Gastroesophageal sphincter (tissue), 3 donors: ENCODE results near the gene FBXL19.

Source experiments
- CTCF ChIP-seq, 4 experiments: fragments of 200-600 bp in 2 of 4; fragments of 450-650 bp in 2 of 4; sonication (generic) in 1 of 4; IDR thresholded peaks; one replicate each; pipeline ENCODE4 v1.5.1; 2017 to 2019; ENCODE audit warnings: antibody characterized with exemption in 4 of 4, mild to moderate bottlenecking in 2 of 4, moderate library complexity in 2 of 4
- EP300 ChIP-seq: sonication (generic); formaldehyde crosslinking; IDR thresholded peaks from one replicate; pipeline ENCODE4 v1.6.1; 2017; ENCODE audit warnings: antibody characterized with exemption, mild to moderate bottlenecking
- POLR2A ChIP-seq, 2 donors: fragments of 450-650 bp; IDR thresholded peaks; one replicate each; pipeline ENCODE4 v1.6.1; 2017; ENCODE audit warnings: antibody characterized with exemption in 2 of 2, mild to moderate bottlenecking in 2 of 2, moderate library complexity in 1 of 2

DNA sequence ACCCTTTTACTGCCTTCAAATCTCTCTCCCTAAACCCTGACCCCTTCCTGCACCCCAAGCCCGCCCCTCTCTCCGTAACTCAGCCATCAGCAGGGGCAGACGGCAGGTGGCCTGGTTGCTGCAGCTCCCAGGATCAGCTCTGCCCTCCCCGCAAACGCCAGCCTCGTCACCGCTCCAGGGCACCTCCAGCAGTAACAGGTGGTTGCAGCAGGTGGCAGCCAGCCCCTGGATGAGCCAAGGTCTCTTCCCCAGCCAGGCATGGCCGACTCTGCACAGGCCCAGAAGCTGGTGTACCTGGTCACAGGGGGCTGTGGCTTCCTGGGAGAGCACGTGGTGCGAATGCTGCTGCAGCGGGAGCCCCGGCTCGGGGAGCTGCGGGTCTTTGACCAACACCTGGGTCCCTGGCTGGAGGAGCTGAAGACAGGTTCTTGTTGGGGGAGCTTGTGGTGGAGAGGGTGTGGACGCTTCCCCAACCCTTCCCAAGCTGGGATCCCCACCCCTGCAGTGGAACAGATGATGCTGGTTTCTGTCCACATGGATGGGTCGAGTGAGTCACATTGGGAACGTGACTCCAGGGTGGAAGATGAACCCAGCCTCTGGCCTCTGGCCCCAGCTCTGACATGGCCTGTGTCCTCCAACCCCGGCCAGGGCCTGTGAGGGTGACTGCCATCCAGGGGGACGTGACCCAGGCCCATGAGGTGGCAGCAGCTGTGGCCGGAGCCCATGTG lies 62.2 kb downstream of the FBXL19 start:
- no peak for TF ChIP-seq CTCF (IDR thresholded peaks at IDR 0.05)
- TF ChIP-seq POLR2A (IDR thresholded peaks at IDR 0.05): no peak
- TF ChIP-seq EP300: no peak
